Glutamatergic neuron (in vitro differentiated cells): ENCODE results near the gene SORCS1. TPM values are rescaled to one million over a fixed set of nuclear protein-coding genes. Genes with fewer than 3 reads are reported as not detected.

Experiments used
- DNase-seq: peaks from one replicate; pipeline ENCODE4 v3.0.0; 2022
- H3K27ac Mint-ChIP-seq: one replicate; pipeline ENCODE4 v1.8.0; 2020; ENCODE audit warnings: mild to moderate bottlenecking, mixed read lengths, inconsistent platforms; ENCODE audit not compliant: unreplicated experiment
- H3K27me3 Mint-ChIP-seq: one replicate; pipeline ENCODE4 v1.8.0; 2020; ENCODE audit warnings: mild to moderate bottlenecking, moderate library complexity, mixed read lengths, inconsistent platforms; ENCODE audit not compliant: unreplicated experiment
- H3K36me3 Mint-ChIP-seq: one replicate; pipeline ENCODE4 v1.8.0; 2020; ENCODE audit warnings: mild to moderate bottlenecking, mixed read lengths, inconsistent platforms; ENCODE audit not compliant: unreplicated experiment
- H3K4me1 Mint-ChIP-seq: one replicate; pipeline ENCODE4 v1.8.0; 2020; ENCODE audit warnings: mild to moderate bottlenecking, low read depth, mixed read lengths, inconsistent platforms; ENCODE audit not compliant: unreplicated experiment
- H3K4me3 Mint-ChIP-seq: one replicate; pipeline ENCODE4 v1.8.0; 2020; ENCODE audit warnings: mild to moderate bottlenecking, mixed read lengths, inconsistent platforms; ENCODE audit not compliant: unreplicated experiment
- H3K9me3 Mint-ChIP-seq: one replicate; pipeline ENCODE4 v1.8.0; 2020; ENCODE audit warnings: mild to moderate bottlenecking, moderate library complexity, mixed read lengths, inconsistent platforms; ENCODE audit not compliant: unreplicated experiment
- total RNA-seq: library from RNA; stranded (reverse); fragmentation: NEBNext Ultra II Directional; extraction: Animal tissue kit (Norgen Biotek cat#: 25700); gene quantifications from one replicate; pipeline ENCODE4 v1.2.1, GENCODE V29; 2021; ENCODE audit not compliant: unreplicated experiment
- TF ChIP-seq, protein P1 (sequence below): fragments of 200-600 bp; sonication (generic); IDR thresholded peaks from one replicate; pipeline ENCODE4 v1.5.0; 2021; ENCODE audit not compliant: partially characterized antibody, unreplicated experiment

SORCS1 gene
- total RNA-seq, 1 donor from 2014 or later: 3.3 TPM

DNA sequence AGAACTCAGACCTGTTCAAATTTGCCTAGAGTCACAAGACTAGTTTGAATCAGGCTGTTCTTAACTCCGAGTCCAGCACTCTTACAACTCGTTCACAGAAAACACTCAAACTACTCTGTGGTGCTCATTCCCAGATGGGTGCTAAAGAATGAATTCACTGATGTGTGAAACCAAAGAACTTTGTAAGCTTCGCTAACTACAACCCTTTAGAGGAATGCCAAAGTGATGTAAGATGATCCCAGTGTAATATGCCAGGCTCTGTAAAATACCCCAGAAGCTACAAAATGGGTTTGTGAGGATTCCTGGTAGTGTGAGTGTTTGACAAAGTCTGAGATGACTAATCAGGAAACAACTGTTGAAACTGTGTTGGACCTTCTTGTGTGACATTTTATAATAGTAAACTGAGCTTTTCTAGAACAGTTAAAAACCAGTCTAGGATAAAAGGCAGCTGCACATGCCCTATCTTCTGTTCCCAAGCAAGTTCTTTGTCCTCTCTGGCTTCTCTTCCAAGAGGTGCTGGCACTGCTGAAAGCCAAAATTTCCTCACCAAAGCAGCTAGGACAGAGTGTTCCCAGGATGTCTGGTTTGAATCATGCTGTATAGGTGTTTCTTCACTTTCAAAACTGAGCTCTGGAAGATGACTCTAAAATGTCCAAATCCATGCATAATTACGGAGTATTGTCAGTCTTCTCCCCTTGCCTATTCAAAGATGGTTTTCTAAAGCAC lies 527.6 kb downstream of the SORCS1 start:
- no peaks in the 10 kb centered on the region for H3K27me3 Mint-ChIP-seq
- H3K4me3 Mint-ChIP-seq: no peak overlapping the region
- no peak for DNase-seq
- no peaks in the 10 kb centered on the region for H3K36me3 Mint-ChIP-seq
- H3K4me1 Mint-ChIP-seq: no peaks in the 10 kb centered on the region
- no peaks in the 10 kb centered on the region for H3K9me3 Mint-ChIP-seq
- no peak overlapping the region for H3K27ac Mint-ChIP-seq
- TF ChIP-seq, protein P1, sequence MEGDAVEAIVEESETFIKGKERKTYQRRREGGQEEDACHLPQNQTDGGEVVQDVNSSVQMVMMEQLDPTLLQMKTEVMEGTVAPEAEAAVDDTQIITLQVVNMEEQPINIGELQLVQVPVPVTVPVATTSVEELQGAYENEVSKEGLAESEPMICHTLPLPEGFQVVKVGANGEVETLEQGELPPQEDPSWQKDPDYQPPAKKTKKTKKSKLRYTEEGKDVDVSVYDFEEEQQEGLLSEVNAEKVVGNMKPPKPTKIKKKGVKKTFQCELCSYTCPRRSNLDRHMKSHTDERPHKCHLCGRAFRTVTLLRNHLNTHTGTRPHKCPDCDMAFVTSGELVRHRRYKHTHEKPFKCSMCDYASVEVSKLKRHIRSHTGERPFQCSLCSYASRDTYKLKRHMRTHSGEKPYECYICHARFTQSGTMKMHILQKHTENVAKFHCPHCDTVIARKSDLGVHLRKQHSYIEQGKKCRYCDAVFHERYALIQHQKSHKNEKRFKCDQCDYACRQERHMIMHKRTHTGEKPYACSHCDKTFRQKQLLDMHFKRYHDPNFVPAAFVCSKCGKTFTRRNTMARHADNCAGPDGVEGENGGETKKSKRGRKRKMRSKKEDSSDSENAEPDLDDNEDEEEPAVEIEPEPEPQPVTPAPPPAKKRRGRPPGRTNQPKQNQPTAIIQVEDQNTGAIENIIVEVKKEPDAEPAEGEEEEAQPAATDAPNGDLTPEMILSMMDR: no peak

DNA sequence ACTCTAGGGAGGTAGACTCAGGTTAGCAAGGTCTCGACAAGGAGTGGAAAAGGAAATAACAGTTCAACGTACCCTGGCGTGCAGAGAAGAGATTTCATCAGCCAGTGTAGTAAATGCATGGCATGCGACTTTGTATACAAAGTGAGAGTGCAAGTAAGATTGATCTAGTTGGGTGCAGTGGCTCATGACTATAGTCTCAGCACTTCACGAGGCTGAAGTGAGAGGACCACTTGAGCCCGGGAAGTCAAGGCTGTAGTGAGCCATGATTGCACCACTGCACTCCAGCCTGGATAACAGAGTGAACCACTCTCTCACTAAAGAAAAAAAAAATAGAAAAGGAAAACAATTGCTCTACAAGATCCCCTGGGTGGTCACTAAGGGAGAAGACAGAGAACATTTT lies 528.6 kb downstream of the SORCS1 start:
- TF ChIP-seq, protein P1: no peak
- H3K27me3 Mint-ChIP-seq: peaks cover 1% of the 10 kb centered on the region
- no peaks in the 10 kb centered on the region for H3K4me1 Mint-ChIP-seq
- H3K9me3 Mint-ChIP-seq: no peaks in the 10 kb centered on the region
- H3K27ac Mint-ChIP-seq: no peak overlapping the region
- H3K36me3 Mint-ChIP-seq: no peaks in the 10 kb centered on the region
- DNase-seq: no peak
- H3K4me3 Mint-ChIP-seq: no peak overlapping the region

DNA sequence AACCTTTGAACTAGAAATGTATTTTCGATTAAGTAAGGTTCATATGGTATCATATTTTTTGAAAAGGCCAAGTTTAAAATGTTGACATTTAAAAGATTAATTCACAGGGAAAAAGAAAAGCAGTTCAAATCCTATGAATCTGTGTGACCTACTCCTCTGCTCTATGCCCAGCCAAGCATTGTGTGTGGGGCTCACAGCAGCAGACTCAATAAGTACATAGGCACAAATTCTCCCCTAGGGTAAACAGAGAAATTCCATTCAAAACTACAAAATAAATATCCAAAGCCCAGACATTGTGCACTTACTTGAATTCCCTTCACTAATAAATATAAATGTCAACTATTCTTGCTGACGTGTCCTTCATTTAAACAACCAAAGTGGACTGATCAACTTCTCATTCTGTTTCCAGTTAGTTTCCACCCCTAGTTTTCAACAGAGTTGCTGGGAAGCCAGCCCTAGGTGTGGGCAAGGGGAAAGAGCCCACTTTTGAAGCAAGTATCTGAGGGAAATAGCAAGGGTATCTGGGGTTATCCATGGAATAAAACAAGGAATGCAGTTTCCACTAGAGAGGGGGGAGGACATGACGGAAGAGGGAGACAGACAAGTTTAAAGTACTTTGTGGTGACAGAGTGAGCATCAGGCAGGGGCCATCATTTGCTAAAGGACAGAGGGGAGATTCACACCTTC lies 533.3 kb downstream of the SORCS1 start:
- no peak overlapping the region for H3K27ac Mint-ChIP-seq
- H3K4me3 Mint-ChIP-seq: no peak overlapping the region
- no peaks in the 10 kb centered on the region for H3K36me3 Mint-ChIP-seq
- H3K4me1 Mint-ChIP-seq: peaks cover 10% of the 10 kb centered on the region
- TF ChIP-seq, protein P1: no peak
- peaks cover 1% of the 10 kb centered on the region for H3K27me3 Mint-ChIP-seq
- DNase-seq: no peak
- H3K9me3 Mint-ChIP-seq: no peaks in the 10 kb centered on the region

DNA sequence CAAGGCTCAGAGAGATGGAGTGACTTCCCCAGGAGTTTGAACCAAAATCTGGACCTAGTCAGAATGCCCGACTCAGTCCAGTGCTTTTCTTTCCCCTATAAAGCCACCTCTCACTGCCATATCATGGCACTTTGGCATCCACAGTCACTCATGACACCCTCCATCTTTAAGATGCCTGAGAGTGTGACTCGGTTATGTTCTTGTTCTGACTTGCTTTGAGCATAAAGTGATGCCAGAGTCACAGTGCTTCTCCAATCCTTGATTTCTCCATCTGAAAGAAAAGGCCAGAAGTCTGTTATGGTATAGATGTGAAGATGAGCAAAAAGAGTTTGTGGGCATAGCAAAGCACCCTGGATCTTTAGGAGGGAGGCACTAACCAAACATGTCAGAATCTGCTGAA lies 538.1 kb downstream of the SORCS1 start:
- Mint-ChIP-seq H3K9me3 (no peaks in the 10 kb centered on the region), H3K4me1 (peaks cover 24% of the 10 kb centered on the region), H3K4me3 (no peak overlapping the region), H3K27me3 (no peaks in the 10 kb centered on the region), H3K36me3 (no peaks in the 10 kb centered on the region), H3K27ac (peak overlapping the region; percentile 74)
- DNase-seq: no peak
- TF ChIP-seq, protein P1: no peak

DNA sequence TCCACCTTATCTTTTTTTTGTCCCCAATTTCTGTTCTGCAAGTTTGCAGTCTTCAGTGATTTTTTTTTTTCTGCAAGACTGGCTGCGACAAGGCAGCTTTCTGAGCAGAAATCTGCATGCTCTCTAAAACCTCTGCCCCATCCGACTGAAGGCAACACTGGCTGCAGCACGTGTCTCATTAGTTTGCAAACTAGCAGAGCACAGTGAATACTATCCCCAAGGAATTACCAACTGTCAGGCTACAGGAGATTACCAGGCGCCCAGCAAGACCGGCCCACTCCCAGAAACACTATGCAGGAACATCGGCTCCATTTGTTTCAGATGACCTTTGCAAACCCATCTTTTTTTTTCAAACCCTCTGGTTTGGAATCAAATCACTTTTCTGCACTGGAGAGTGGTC lies 538.8 kb downstream of the SORCS1 start:
- Mint-ChIP-seq H3K9me3 (no peaks in the 10 kb centered on the region), H3K4me3 (peak overlapping the region; percentile 60), H3K27me3 (no peaks in the 10 kb centered on the region), H3K36me3 (no peaks in the 10 kb centered on the region), H3K27ac (peak overlapping the region; percentile 74), H3K4me1 (peaks cover 24% of the 10 kb centered on the region)
- DNase-seq: peak; percentile 38
- TF ChIP-seq, protein P1: no peak
